ENCODE data around the gene FRMD4A.

DNA sequence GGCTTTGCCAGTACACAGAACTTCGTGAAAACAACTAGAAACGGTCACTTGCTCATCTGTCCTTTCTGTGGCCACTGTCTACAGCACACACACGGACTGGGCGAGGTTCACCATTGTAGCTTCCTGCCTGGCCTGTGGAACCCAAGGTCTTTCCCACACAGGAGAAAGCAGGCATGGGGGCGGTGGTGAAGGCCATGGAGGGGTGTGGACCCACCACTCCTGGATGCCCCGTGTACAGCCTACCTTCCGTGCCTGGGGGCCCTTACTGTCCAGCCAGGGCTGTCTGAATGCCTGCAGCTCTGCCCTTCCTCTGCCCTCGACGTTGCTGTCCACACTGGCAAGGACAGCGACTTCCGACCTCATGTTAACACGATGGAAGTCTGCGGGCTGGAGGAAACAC, 635.1 kb downstream of the FRMD4A start:
- TF ChIP-seq, protein P1, sequence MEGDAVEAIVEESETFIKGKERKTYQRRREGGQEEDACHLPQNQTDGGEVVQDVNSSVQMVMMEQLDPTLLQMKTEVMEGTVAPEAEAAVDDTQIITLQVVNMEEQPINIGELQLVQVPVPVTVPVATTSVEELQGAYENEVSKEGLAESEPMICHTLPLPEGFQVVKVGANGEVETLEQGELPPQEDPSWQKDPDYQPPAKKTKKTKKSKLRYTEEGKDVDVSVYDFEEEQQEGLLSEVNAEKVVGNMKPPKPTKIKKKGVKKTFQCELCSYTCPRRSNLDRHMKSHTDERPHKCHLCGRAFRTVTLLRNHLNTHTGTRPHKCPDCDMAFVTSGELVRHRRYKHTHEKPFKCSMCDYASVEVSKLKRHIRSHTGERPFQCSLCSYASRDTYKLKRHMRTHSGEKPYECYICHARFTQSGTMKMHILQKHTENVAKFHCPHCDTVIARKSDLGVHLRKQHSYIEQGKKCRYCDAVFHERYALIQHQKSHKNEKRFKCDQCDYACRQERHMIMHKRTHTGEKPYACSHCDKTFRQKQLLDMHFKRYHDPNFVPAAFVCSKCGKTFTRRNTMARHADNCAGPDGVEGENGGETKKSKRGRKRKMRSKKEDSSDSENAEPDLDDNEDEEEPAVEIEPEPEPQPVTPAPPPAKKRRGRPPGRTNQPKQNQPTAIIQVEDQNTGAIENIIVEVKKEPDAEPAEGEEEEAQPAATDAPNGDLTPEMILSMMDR (conservative IDR thresholded peaks at IDR 0.05 in 1 of 2, IDR thresholded peaks at IDR 0.05 in 1 of 2; ENCODE audit: extremely low read depth in 1 of 2, insufficient read depth in 1 of 2, low read depth in 1 of 2, low read length in 2 of 2), result no peak
- TF ChIP-seq EZH2 (IDR thresholded peaks at IDR 0.05; ENCODE audit: borderline replicate concordance, low read length), result no peak
